HG03558 (cell line): Measurements from ENCODE around the gene RABGAP1.

ENCODE experiments used
- ATAC-seq: cut with Tn5 transposase; IDR thresholded peaks from one replicate; pipeline ENCODE4 v1.9.1; 2021; ENCODE audit warnings: moderate number of reproducible peaks; ENCODE audit not compliant: unreplicated experiment; ENCODE audit errors: extremely low read depth

The RABGAP1 gene

DNA sequence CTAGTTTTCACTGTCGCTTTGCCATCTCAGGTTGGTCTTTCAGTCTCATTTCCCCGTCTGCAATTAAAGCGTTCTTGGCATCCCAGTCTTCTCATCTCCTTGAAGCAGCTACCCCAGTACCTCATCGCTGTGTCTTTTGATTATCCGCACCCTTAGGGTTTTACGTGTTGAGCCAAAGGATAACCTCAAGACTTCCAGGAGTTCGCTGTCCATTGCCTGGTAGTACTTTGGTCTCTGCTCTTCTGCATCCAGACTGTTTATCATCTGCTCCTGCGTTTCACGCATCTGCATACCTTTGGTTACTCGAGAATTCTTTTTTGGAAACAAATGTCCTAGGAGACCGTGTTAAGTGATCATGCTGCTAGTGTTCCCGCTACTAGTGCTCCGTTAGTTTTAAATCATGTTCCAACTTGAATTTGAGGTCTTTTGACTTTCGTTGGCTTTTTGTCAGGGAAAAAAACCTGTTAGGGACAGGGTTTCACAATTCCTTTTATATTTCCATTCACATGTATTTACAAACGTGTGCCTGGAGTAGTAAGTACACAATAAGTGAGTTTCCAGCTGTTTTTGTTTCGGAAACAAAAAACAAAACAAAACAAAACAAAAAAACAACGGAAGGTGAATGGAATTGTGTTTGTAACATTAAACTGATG, 888 bp downstream of the RABGAP1 start:
- no peak for ATAC-seq

GRCh38 chr9:122944960-122945888, 4.4 kb downstream of the RABGAP1 start:
- no peak for ATAC-seq

DNA sequence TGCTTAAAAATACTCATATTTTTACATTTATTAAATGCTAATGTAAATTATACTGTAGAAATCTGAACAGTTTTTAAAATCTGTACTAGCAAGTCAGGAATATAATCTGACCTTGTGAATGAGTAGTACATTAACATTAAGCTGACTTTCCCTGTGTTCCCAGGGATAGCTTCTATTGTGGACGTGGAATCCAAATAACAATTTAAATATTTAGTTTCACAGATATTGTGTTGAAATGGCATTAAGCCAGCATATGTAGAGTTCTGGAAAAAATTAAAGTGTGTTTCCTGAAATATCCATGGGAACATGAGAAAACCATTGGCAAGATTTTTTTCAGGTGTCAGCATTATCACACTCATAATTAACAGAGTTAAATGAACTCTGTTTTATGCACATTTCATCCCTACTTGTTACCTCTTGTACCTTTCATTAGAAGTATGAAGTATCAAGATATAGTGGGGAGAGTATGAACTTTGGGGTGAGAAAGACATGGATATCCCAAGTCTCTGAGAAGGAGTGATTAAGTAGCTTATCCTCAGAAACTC, 5.7 kb downstream of the RABGAP1 start:
- ATAC-seq, result no peak

GRCh38 chr9:122948313-122948712, 7.5 kb downstream of the RABGAP1 start:
- no peak for ATAC-seq

- no peak for ATAC-seq
Measured at GRCh38 chr9:122949696-122950095, 8.9 kb downstream of the RABGAP1 start.

DNA sequence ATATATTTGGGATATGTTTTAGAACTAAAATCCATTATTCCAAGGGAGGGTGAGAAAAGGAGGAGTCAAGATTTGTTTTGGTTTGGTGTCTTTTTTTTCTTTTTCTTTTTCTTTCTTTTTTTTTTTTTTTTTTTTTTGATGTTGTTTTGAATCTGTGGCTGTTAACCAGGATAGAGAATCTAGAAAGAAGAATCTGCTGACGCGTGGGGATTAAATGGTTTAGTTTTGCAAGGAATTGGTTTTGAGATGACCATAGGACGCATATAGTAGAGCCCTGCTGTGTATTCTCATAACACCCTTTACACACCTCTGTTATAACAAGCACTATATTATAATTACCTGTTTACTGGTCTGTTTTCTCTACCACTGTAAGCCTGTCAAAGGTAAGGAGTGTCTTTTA, 9.4 kb downstream of the RABGAP1 start:
- ATAC-seq, result no peak

- ATAC-seq, result no peak
Measured at GRCh38 chr9:122951056-122951455, 10.2 kb downstream of the RABGAP1 start.

DNA sequence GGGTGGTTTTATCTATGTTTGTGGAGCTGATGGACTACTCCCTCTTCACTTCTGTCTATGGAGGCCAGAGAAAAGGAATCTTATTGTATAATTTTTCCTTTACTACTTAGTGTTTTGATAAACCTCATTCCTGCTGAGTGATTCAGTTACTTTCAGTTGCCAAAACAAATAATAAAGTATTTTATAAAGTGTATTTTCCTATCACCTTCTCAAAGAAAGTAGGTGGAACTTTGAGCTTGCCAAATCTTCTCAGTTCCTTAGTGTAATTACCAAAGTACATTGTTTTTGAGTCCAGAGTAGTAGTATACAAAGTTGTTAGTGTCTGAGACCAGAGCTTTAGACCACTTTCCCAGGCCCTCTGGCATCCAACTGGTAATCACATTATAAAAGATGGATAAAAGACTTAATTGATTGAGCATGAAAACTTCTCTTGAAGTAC, 13.5 kb downstream of the RABGAP1 start:
- no peak for ATAC-seq

DNA sequence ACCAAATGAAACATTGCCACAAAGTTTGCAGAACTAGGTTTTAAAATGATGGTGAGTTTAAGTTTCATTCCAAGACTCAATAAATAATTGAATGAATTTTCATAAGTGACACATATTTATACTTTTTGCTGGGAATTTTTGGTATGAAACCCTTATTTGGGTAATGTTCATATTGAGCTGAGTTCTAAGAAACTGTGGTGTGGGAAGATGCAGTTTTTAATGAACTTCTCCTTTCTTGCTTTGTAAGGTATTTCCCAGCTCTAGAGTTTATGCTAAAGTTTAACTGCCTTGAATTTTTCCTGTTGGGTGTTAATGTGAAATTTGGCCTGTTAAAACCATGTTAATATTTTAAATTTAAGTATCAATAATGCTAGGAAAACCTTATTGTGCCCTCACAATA, 15.1 kb downstream of the RABGAP1 start:
- ATAC-seq, result no peak

GRCh38 chr9:122961139-122961538, 20.3 kb downstream of the RABGAP1 start:
- ATAC-seq, result no peak

DNA sequence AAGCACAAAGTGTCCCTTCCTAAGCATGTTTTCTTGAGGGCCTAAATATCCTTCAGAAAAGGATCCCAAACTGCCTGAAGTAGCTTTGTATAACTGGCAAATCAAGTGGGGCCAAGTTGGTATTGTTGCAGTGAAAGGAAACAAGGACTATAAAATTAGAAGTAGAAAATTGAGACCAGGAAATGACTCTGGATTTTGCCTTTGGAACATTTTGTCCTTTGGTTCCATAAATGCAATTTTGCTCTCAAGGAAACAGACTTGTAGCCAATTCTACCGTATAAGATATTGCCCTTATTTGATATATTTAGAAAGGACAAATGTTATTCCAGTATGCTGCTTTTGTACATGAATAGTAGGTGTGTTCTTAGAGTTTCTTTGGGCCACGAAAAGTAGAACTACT, 34.4 kb downstream of the RABGAP1 start:
- ATAC-seq, result no peak

- no peak for ATAC-seq
Measured at GRCh38 chr9:122978601-122979000, 37.8 kb downstream of the RABGAP1 start.

DNA sequence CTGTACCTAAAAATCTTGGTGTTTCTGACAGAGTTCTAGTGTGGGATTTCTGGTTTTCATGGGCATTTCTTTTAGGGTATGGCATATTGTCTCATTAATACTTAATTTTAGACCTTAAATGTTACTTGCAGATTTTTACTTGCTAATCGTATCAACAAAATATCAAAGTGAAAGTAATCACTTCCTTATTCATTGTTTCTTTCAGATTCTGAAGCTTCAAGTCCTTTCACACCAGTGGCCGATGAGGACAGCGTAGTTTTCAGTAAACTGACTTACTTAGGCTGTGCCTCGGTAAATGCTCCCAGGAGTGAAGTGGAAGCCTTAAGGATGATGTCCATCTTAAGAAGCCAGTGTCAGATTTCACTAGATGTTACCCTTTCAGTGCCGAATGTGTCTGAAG, 45.2 kb downstream of the RABGAP1 start:
- ATAC-seq, result no peak

GRCh38 chr9:122988141-122988540, 47.3 kb downstream of the RABGAP1 start:
- ATAC-seq, result no peak

DNA sequence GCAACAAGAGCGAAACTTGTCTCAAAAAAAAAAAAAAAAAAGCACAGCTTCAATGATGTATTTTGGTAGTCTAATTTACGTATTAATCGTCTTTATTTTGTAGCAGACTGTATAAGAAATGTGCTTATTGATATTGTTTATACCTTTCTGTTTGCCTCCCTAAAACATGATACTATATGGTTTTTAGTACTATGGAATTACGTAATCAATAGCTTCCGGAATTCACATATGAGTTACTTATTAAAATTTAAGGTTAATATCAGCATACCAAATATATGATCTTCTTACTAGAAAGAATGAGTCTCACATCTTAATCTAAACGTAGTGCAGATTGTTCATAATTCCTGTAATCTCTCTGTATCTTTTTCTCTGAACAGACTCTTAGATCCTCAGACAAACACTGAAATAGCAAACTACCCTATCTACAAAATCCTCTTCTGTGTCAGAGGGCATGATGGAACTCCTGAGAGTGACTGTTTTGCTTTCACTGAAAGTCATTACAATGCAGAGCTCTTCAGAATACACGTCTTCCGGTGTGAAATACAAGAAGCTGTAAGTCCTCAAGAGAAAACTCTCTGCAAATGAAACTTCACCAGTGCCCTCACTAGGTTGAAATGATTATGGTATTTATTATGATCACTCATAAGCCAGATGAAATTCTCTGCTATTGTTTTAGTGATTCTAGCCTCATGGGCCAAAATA, 48.3 kb downstream of the RABGAP1 start:
- no peak for ATAC-seq

DNA sequence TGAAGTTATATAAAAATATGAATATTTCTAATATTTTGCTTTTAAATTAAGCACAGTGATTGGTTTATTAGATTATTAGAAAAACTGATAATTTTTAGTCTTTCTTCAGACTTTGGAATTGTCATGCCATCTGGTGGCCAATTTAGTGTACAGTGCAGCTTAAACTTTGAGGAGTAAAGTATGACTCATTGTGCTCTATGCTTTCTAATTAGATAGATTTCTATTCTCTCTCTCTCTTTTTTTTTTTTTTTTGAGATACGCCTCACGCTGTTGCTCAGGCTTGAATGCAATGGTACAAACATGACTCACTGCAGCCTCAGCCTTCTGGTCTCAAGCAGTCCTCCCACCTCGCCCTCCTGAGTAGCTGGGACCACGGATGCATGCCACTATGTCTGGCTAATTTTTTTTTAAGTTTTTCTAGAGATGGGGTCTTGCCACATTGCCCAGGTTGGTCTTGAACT, 50.6 kb downstream of the RABGAP1 start:
- ATAC-seq, result no peak

DNA sequence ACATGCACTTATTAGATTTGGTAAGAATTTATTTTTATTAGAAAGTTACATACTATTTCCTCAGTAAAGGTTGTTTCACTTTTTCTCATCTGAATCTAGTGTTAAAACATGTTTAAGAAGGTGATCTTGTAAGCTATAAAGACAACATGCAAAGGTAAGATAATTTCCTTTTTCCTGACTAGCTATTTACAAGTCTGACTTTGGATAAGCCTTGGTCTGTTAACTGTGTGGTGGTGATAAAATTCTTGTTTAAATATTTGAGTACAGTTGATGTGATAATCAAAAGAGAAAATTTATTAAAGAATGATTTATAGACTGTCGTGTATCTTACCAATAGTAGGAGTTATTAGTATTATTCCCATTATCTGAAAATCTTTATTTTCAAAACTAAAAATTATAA, 55.8 kb downstream of the RABGAP1 start:
- no peak for ATAC-seq

DNA sequence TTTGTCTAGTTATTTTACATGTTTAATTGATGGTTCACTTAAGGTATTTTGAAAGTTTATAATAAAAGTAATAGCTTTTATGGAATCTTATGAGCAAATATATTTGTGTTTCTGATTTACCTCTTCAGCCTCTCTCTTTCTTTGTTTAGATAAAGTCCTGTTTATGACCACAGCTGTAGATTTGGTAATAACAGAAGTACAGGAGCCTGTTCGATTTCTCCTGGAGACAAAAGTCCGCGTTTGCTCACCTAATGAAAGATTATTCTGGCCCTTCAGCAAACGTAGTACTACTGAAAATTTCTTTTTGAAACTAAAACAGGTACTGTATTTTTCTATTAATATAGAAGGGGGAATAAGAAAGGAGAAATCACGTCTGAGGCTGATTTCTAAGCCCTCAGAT, 57.6 kb downstream of the RABGAP1 start:
- no peak for ATAC-seq

- no peak for ATAC-seq
Measured at GRCh38 chr9:123000371-123001068, 59.7 kb downstream of the RABGAP1 start.

GRCh38 chr9:123002754-123003153, 61.9 kb downstream of the RABGAP1 start:
- ATAC-seq, result no peak
